HG03520 (cell line): ENCODE data around the gene SYNPO.

Experiments
- ATAC-seq: cut with Tn5 transposase; IDR thresholded peaks from one replicate; pipeline ENCODE4 v1.9.1; 2021; ENCODE audit warnings: mild to moderate bottlenecking, moderate library complexity; ENCODE audit not compliant: unreplicated experiment

The SYNPO gene

DNA sequence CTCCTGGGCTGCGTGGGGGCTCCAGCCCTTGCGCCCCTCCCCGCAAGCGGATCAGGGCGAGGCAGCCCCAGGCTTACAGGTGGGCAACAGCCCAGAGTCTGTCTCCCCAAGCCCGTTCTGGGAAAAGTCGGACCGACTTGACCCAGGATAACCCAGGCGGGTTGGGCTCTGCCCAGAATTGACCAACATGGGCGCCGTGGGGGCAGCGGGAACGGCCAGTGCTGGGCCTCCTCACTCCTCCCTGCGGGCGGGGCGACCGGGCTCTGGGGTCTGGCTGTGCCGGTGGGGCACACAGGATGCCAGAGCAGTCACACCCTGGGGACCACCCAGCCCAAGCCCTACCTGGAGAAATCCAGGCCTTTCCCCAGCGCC, 15.3 kb upstream of the SYNPO start:
- no peak for ATAC-seq

DNA sequence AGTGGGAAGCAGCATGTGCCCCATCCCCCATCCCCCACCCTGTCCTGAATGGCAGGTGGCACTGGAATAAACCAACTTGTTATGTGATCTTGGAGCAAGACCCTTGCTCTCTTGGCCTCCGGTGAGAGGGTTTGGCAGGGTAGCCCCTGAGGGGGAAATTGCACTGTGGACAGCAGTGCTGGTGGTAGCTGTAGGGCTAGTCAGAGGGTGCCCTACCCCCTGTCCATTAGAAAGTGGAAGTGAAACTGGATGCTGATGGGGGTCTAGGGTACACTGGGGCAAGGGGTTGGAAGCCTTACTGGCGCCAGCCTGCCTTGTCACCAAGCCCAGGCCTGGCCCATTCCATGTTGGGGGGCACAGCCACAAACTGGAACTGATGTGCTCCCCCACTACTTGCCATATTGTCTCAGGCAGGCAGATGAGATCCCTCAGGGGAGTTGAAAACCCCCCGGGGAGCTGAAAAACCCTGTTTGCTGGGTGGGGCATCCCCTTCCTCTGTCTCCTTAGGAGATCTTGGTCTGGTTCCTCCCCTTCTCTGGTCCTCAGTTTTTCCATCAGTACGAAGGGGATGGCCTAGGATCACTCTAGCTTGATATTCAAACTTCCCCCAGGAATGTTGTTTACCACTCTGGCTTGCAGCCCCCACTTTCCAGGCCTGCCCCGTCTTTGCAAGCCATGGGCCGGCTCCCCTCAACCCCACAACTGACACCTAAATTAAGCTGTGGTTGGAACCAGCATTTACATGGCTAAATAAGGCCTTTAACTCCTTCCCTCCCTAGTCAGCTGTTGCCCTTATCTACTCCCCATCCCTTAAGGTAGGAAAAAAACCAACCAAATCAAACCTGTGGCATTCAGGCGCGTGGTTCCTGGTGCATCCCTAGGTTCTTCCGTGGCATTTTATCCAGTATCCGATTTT, 14.4 kb upstream of the SYNPO start:
- ATAC-seq, result peak; percentile 45

DNA sequence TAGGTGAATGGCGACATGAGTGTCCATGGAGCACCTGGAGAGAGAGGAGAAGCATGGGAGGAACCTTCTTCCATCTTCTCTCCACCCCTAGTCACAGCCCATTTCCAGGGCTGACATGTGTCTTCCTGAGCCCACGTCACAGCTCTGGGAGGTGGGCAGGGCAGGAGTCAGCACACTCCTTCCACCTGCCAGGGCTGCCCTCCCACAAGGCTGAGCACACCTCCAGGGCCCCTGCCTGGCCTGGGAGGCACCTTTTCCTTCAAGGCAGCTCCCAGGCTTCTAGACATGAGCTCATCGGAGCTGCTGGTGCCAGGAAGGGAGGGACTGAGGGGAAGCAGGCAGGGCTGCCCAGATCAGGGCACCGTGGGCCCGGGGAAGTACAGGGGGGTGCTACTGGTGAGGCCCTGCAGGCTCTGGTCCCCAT, 13.6 kb upstream of the SYNPO start:
- ATAC-seq, result no peak

DNA sequence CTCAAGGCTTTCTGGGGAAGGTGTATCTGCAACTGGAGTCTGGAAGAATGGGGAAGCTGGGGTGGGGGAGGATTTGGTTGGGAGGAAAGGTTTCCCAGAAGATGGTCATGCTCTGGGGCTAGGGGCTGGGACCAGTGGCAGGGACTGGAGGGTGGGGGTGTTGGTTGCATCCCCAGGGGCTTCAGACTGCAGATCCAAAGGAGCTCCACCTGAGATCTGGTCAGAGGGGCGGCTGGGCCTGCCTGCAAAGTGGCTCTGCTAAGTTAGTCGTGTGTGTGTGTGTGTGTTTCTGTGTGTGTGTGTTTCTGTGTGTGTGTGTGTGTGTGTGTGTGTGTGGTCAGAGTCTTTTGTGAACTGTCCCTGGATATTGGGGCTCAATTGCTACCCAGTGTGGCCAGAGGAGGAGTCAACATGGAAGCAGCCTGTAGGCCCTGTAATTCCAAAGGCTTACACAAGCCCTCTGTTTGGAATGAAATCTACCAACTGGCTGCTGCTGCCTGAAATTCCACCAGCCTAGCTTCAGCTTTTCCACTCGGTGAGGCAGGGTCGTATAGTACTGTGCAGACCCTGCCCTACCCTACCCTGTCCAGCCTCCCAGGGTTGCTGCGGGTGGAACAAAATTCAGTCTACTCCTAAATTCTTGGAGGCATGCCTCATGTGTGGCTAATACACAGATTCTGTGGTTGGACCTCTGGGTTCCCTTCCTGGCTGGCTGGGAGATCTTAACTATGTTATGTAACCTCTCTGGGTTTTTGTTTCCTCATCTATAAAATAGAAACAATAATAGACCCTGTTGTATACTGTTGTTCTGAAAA, 12.5 kb upstream of the SYNPO start:
- ATAC-seq, result no peak

GRCh38 chr5:150628936-150629485, 11.4 kb upstream of the SYNPO start:
- no peak for ATAC-seq

GRCh38 chr5:150630016-150630415, 10.4 kb upstream of the SYNPO start:
- ATAC-seq, result no peak

- no peak for ATAC-seq
Observed at GRCh38 chr5:150630461-150631325, 9.8 kb upstream of the SYNPO start.

DNA sequence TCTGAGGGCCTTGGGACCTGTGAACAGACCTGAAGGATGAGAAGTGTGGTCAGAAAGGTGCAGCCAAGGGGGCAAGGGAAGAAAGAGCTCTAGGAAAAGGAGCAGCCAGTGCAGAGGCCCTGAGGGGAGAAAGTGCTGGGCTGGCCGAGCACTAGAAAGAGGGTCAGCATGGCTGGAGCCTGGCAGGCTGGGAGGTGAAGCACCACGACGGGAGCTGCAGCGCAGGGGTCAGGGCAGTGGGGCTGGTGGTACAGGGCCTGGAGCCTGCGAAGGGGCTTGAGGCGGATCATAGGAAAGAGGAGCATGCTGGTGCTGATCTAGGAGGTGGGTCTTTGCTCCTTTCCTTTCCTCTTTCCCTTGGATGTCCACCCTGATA, 9.1 kb upstream of the SYNPO start:
- ATAC-seq, result no peak

DNA sequence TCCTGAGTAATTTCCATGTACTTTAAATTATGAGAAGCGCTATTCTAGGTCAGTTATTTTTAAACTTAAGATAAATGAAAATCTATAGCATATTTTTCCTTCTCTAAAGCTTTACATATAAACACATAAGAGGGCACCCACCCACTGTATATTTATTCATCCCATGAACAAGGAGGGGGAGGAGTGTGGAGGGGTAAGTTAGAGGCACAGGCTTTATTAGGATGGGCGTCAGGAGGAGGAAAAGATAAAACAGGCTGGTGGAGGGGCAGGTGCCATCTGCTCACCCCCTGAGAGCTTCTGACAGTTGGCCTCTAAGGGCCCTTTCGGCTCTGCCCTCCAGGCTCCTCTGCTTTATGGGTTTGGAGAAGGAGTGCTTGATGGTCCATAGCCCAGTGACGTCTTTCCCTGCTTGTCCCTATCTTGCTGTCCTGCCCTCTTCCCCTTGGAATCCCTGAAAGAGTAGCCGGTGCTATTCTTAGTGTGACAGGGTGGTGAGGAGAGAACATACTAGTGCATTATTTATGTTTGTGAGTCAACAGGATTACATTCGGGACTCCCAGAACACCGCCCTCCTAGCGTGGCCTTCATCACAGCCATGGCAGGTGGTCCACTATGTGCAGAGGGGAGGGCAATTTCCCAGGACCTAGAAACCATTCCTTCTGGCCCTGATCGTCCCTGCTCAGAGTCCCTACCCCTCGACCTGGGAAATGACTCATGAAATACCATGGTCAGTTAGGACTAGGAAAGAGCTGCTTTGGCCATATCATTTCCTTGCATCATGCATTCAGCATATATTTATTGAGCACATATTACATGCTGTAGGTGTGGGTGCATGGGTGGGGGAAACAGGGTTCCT, 7.9 kb upstream of the SYNPO start:
- ATAC-seq, result no peak

- ATAC-seq, result no peak
Observed at GRCh38 chr5:150633429-150633828, 7.0 kb upstream of the SYNPO start.

DNA sequence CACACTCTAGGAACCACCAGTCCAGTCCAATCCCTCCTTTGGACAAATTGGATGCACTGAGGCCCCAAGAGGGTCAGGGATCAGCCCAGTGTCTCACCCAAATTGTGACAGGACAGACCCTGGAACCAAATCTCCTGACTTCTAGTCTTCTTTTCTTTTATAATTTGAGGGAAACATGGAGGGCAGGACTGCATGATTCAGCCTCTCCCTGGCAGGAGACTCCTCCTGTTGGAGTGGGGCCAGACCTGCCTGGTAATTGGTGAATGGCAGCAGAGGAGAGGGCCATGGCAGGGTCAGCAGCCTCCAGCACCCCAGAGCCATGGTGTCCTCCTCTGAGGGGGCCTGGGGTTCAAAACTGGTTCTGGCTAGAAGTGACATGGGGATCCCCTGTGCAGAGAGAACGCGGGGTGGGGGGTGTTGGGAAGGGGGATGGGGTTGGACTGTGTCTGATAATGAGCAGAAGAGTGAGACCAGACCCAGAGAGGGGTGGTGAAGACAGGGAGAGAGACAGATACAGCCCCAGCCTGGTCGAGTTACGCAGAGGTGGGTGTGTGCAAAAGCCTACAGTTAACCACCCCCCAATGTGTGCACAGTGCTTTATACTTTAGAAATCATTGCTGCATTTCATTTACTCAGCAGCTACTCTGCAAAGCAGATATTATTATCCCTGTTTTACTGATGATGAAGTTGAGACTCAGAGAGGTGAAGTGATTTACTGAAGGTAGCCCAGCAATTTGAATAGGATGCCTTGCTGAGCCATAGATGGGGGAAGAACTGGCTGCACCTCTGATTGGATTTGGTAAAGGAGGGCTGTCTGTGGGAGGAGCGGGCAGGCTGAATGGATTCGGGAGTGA, 3.8 kb upstream of the SYNPO start:
- ATAC-seq, result no peak

DNA sequence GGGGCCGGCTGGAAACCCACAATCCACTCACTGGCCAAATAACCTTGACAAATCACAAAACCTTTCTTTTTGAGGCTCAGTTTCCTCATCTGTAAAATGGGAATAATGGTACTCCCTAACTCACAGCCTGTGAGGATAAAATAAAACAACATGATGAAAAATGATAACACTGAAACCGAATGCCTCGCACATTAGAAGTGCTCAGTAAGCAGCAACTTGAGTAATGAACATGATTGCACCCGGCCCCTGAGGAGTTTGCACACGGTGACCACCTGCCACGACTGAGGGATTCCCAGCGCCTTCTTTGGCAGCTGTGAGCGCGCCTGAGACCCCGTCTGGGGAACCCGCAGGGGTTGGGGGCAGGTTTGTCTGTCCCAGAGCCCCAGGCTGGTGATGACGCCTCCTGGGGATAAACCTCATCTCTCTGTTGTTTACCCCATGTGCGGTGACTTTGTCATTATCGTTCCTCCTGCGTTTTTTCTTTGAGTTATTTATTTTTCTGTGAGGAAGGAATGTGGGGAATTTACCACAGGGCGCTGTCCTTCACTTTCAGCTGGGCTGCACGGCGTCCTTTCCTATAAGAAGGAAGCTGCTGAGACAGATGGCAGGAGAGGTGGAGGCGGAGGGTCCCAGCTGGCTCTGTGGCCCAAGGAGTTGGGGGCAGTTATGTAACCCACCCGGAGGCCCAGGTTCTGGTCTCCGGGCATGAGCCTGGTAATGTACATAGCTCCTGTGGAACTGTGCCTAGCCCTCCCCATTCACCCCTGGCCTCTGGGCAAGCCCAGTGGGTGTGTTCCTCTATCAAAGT, 3.0 kb upstream of the SYNPO start:
- no peak for ATAC-seq

GRCh38 chr5:150638053-150638444, 2.4 kb upstream of the SYNPO start:
- no peak for ATAC-seq

DNA sequence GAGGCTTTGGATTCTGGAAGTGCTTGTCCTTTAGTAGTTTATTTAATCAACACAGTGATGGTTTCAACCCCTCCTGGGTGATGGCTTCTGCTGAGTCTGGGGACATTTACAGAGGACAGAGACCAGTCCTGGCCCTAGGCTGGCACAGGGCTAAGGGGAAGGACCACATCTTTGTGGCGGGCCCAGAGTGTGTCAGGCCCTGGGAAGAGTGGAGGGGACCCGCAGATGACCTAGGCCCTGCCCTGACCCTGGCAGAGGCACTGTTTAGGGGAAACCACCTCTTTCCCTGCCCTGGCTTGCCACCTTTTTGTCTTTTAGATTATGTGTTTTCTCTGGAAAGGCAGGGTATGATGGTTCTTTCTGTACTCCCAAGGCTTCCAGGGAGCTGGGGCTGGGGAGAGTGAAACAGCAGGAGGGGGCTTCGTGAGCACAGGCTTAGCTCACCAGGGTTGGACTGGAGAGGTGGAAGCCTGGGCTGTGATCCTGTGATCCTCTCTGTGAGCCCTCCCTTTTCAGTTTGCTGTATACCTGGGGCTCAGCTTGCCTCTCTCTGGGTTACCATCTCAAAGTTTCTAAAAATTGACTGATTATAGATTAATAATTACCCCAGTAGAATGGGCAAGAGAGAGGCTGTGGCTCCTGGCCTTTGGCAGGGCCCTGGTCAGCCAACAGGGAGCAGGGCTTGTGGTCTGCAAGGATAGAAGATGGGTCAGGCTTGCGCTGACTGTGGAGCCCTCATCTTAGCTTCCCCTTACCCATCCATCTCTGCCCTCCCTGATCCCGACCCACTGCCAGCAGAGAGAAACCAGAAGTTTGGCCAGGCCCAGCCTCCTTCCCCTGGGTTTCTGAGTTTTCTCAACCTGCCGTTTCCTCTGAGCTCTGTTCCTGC, 1.7 kb upstream of the SYNPO start:
- no peak for ATAC-seq

- ATAC-seq, result no peak
Observed at GRCh38 chr5:150639377-150639692, 1.1 kb upstream of the SYNPO start.

DNA sequence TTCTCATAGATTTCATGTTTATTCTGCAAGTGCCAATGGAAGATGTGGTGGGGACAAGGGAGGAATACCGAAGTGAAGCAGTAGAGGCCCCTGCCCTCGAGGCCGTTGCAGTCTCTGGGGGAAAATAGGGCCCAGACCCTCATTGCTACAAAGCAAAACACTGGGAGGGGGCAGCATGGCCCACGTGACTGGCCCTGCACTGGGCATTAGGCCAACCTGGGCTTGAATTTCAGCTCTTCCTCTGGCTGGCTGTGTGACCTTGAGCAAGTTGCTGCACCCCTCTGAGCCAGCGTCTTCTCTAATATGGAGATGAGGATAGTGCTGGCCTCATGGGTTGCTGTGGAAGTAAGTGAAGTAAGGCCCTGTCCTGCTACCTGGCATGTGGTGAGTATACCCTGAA, 709 bp upstream of the SYNPO start:
- no peak for ATAC-seq

DNA sequence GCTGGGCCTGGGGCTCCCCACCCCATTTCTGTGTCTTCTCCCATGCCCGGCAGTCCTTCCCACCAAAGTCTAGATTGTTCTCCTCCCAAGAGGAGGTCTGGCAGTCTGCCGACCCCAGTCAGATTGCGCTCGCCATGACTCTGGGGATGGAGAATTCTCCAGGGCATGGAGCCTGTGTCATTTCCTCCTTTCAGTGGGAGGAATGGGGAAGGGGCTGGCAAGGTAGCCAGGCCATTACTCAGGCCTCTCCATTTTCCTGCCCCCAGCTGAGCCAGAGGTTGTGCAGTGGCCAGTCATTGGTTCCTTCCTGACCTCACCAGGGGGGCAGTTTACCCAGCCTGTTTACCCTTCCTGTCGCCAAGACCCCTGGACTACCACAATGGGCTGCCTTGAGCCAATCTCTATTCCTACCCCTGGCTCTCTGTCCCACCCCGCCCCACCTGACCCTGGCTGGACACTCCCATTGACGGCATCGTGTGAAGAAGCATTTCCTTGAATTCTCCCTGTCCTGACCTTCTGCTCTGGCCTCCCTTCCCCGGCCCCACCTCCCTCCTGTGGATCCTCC, 628 bp downstream of the SYNPO start:
- no peak for ATAC-seq
